ENCODE data around the gene MAML3. TPM values are rescaled to one million over a fixed set of nuclear protein-coding genes. Genes with fewer than 3 reads are reported as not detected.

MAML3 gene
- total and polyA plus RNA-seq, 2 experiments from 2014 or later, result 1.7 to 6.5 TPM

GRCh38 chr4:139900964-139901376 is 253.0 kb downstream of the MAML3 start:
- peaks cover 2% of the 10 kb centered on the region for H3K9me2 ChIP-seq (ENCODE audit: insufficient read depth)
- Mint-ChIP-seq H3K27me3 (ENCODE audit: insufficient read depth, low read depth, poor library complexity) (peaks cover 6% of the 10 kb centered on the region), H3K4me3 (no peak overlapping the region), H3K36me3 (ENCODE audit: low read depth) (no peaks in the 10 kb centered on the region; the same call in 2 of the 3 replicates), H3K27ac (no peak overlapping the region), H3K4me1 (peaks cover 21% of the 10 kb centered on the region), H3K9me3 (peaks cover 7% of the 10 kb centered on the region; the same call in 1 of the 3 replicates)
- no peak for TF ChIP-seq JUNB (IDR thresholded peaks at IDR 0.05; ENCODE audit: unreplicated experiment)
- TF ChIP-seq, protein P1, sequence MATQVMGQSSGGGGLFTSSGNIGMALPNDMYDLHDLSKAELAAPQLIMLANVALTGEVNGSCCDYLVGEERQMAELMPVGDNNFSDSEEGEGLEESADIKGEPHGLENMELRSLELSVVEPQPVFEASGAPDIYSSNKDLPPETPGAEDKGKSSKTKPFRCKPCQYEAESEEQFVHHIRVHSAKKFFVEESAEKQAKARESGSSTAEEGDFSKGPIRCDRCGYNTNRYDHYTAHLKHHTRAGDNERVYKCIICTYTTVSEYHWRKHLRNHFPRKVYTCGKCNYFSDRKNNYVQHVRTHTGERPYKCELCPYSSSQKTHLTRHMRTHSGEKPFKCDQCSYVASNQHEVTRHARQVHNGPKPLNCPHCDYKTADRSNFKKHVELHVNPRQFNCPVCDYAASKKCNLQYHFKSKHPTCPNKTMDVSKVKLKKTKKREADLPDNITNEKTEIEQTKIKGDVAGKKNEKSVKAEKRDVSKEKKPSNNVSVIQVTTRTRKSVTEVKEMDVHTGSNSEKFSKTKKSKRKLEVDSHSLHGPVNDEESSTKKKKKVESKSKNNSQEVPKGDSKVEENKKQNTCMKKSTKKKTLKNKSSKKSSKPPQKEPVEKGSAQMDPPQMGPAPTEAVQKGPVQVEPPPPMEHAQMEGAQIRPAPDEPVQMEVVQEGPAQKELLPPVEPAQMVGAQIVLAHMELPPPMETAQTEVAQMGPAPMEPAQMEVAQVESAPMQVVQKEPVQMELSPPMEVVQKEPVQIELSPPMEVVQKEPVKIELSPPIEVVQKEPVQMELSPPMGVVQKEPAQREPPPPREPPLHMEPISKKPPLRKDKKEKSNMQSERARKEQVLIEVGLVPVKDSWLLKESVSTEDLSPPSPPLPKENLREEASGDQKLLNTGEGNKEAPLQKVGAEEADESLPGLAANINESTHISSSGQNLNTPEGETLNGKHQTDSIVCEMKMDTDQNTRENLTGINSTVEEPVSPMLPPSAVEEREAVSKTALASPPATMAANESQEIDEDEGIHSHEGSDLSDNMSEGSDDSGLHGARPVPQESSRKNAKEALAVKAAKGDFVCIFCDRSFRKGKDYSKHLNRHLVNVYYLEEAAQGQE (IDR thresholded peaks at IDR 0.05; ENCODE audit: unreplicated experiment), result no peak
- TF ChIP-seq ZNF114 (CRISPR knock-in tag; IDR thresholded peaks at IDR 0.05), result no peak
- no peak for TF ChIP-seq STAT1 (IDR thresholded peaks at IDR 0.05; ENCODE audit: unreplicated experiment)
- no peak for TF ChIP-seq POLR2AphosphoS5 (IDR thresholded peaks at IDR 0.05; ENCODE audit: low read depth)
- no peak for TF ChIP-seq ZNF462 (CRISPR knock-in tag; IDR thresholded peaks at IDR 0.05)
- no peak for TF ChIP-seq NANOG (IDR thresholded peaks at IDR 0.05; ENCODE audit: borderline replicate concordance)
- no peak for TF ChIP-seq CREB1 (CRISPR knock-in tag; IDR thresholded peaks at IDR 0.05; ENCODE audit: low read depth)
- TF ChIP-seq EZH2 (IDR thresholded peaks at IDR 0.05; ENCODE audit: low read depth, unreplicated experiment), result no peak
- TF ChIP-seq ZNF331 (CRISPR knock-in tag; IDR thresholded peaks at IDR 0.05; ENCODE audit: low read depth), result no peak
- no peak for TF ChIP-seq CTCF (conservative IDR thresholded peaks at IDR 0.05; ENCODE audit: low read depth in 2 of 2)
- no peak for TF ChIP-seq EZH2phosphoT487 (IDR thresholded peaks at IDR 0.05; ENCODE audit: unreplicated experiment)
- TF ChIP-seq ETS1 (IDR thresholded peaks at IDR 0.05), result no peak
- H3K27ac ChIP-seq (ENCODE audit: low read depth), result no peak overlapping the region
- H3K27me3 ChIP-seq (ENCODE audit: insufficient read depth), result no peaks in the 10 kb centered on the region
- H4K20me1 ChIP-seq (replicated peaks; ENCODE audit: insufficient read depth), result no peaks in the 10 kb centered on the region
- H3K4me2 ChIP-seq, result no peak overlapping the region
- ATAC-seq (peak; percentile 25; the same call in 2 of the 3 replicates), DNase-seq (ENCODE audit: low spot score) (no peak)
- peaks cover 28% of the 10 kb centered on the region for H3K4me1 ChIP-seq (ENCODE audit: insufficient read depth)
- no peak overlapping the region for H3K4me3 ChIP-seq
- H3K79me2 ChIP-seq (replicated peaks; ENCODE audit: insufficient read depth), result no peaks in the 10 kb centered on the region
- no peaks in the 10 kb centered on the region for H3F3A ChIP-seq (replicated peaks; ENCODE audit: low read depth)
- no peak overlapping the region for H2AFZ ChIP-seq
- no peaks in the 10 kb centered on the region for H3K36me3 ChIP-seq (ENCODE audit: insufficient read depth)
